Psoas muscle (tissue), 8 donors: Measurements from ENCODE around the gene DYNC1I1. TPM values are rescaled to one million over a fixed set of nuclear protein-coding genes. Genes with fewer than 3 reads are reported as not detected.

Source experiments
- ATAC-seq, 4 donors: fragments of 200-7000 bp; cut with Tn5 transposase; one replicate each; pipeline ENCODE4 v1.9.1; 2020; ENCODE audit warnings: moderate library complexity in 3 of 4, mild to moderate bottlenecking in 2 of 4
- DNase-seq, 2 donors: peaks; one replicate each; pipeline ENCODE4 v3.0.0-alpha.2; 2020
- H3K27ac ChIP-seq: fragments of 200-600 bp; one replicate; pipeline ENCODE4 v1.8.0; 2022
- H3K27me3 ChIP-seq, 3 donors: fragments of 200-600 bp in 1 of 3; one replicate each; pipeline versions ENCODE4 v1.6.1 to v1.8.0; 2013 to 2022; ENCODE audit warnings: low read length in 2 of 3, mild to moderate bottlenecking in 2 of 3, moderate library complexity in 1 of 3; ENCODE audit not compliant: insufficient read depth in 3 of 3
- H3K36me3 ChIP-seq, 2 donors: fragments of 200-600 bp in 1 of 2; one replicate each; pipeline versions ENCODE4 v1.6.1 to v1.8.0; 2013 to 2022; ENCODE audit warnings: low read depth in 1 of 2, mild to moderate bottlenecking in 1 of 2, moderate library complexity in 1 of 2; ENCODE audit not compliant: insufficient read depth in 1 of 2
- H3K4me1 ChIP-seq: fragments of 200-600 bp; one replicate; pipeline ENCODE4 v1.8.0; 2022
- H3K4me3 ChIP-seq: fragments of 200-600 bp; one replicate; pipeline ENCODE4 v1.8.0; 2022; ENCODE audit warnings: mild to moderate bottlenecking
- H3K9me3 ChIP-seq: fragments of 200-600 bp; one replicate; pipeline ENCODE4 v1.8.0; 2022
- CTCF ChIP-seq: fragments of 200-600 bp; IDR thresholded peaks from one replicate; pipeline ENCODE4 v1.8.0; 2022; ENCODE audit warnings: antibody characterized with exemption
- WGBS, 3 donors: extraction: QIAGEN DNeasy Blood & Tissue Kit; methylation state at CpG; one replicate each; pipeline versions ENCODE4 v1.1.6 to v1.1.7; 2013; 5-methylcytosine and 5-hydroxymethylcytosine counted together
- intact Hi-C, 2 donors: fragments of 100-400 bp; cut with DNase I; formaldehyde crosslinking; loops; one replicate each; pipeline versions ENCODE4 v1.11.0 to v1.14.2; 2022
- polyA plus RNA-seq, 3 donors: library from polyadenylated mRNA; stranded (reverse); fragments of 200-250 nt; gene quantifications; one replicate each; pipeline ENCODE4 v1.2.3, GENCODE V29; 2013
- total RNA-seq, 4 donors: library from RNA; stranded (reverse); fragmentation: NEBNext Ultra II Directional in 2 of 4; extraction: Animal tissue kit (Norgen Biotek cat#: 25700) in 2 of 4; gene quantifications; one replicate each; pipeline versions ENCODE4 v1.2.1 to v1.2.4, GENCODE V29; 2021 to 2023
- donor health status: healthy with polysubstance abuse.
- donor health status: DM: no; HTN: no; CAD: no; lungs with moderate emphysema.
- donor health status: Bipolar disorder and iron deficiency.
- donor health status: healthy.
- donor health status: DM: yes; HTN: yes; CAD: no.
- donor health status: DM: no; HTN: no; CAD: no.
- donor health status: DM: no; HTN: no; CAD: no.
- donor health status: DM: yes; HTN: yes; CAD: no.

The DYNC1I1 gene
- total and polyA plus RNA-seq, 7 donors: 3.0 to 28.8 (median 6.9) TPM

- H3K4me1 ChIP-seq: no peaks in the 10 kb centered on the region
- intact Hi-C loops: no loop called here
- H3K27ac ChIP-seq: no peak overlapping the region
- TF ChIP-seq CTCF: no peak
- no peaks in the 10 kb centered on the region for H3K36me3 ChIP-seq
- no peaks in the 10 kb centered on the region for H3K27me3 ChIP-seq
- H3K9me3 ChIP-seq: no peaks in the 10 kb centered on the region
- ATAC-seq (no peak), DNase-seq (no peak)
- WGBS, 3 donors: 39 to 53% (median 40%) methylated on average over 4 of the region's 4 CpGs
- H3K4me3 ChIP-seq: no peak overlapping the region
Observed at GRCh38 chr7:95804052-95804451, 31.7 kb downstream of the DYNC1I1 start.

DNA sequence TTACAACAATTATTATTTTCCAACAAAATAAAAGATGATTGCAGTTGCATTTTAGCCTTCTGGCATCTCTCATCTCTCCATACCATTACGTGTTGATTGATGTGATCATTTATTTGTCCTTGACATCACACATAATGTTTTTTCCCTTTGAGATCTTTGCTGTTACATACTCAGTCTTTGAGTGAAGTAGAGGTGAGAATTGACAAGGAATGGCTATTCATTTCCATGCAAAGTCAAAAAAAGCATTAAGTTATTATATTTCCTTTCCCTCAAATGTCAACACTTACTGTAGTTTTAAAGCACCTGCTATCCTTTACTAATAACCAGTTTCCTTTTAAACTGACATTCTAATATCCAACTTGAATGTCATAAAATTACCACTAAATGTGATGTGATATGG is 33.6 kb downstream of the DYNC1I1 start:
- ATAC-seq: no peak
- Histone ChIP-seq H3K27ac (no peak overlapping the region), H3K4me1 (no peaks in the 10 kb centered on the region), H3K36me3 (no peaks in the 10 kb centered on the region), H3K9me3 (no peaks in the 10 kb centered on the region), H3K4me3 (no peak overlapping the region), H3K27me3 (no peaks in the 10 kb centered on the region)
- 77 to 88% (median 84%) methylated on average over 1 of the region's 1 CpG for WGBS, 3 donors
- intact Hi-C loops: no loop called here
- no peak for DNase-seq
- TF ChIP-seq CTCF: no peak

GRCh38 chr7:95808396-95808795 is 36.0 kb downstream of the DYNC1I1 start:
- Histone ChIP-seq H3K36me3 (no peaks in the 10 kb centered on the region), H3K4me3 (no peak overlapping the region), H3K27ac (no peak overlapping the region), H3K4me1 (no peaks in the 10 kb centered on the region), H3K27me3 (no peaks in the 10 kb centered on the region), H3K9me3 (no peaks in the 10 kb centered on the region)
- TF ChIP-seq CTCF: no peak
- WGBS, 3 donors: 59 to 67% (median 65%) methylated on average over 2 of the region's 2 CpGs
- ATAC-seq (no peak), DNase-seq (no peak)
- intact Hi-C loops: no loop called here

DNA sequence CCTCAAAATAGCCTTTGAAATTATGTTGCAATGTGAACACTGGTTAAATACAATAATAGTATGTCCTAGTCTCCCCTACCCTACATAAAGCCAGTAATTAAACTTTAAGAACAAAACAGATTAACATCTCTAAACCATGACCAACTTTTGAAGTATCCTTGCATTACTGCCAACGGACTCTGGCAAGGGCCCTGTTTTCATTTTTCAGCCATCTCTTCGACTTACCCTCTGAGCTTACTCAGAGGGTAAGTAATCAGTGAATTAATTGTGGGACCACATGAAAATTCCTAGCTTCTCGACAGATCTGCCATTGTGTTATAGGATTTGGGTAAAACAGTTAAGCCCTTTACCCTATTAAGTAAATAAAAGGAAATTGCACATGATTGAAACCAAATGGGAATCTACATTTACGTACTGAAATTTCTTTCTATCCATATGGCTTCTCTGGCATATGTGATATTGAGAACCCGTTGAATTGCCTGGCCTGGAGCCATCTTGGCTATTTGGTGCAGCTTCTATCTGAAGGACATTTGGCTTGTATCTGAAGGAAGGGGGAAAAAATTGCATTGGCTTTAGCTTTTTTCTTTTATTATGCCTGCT is 39.6 kb downstream of the DYNC1I1 start:
- H3K36me3 ChIP-seq: no peaks in the 10 kb centered on the region
- no peaks in the 10 kb centered on the region for H3K4me1 ChIP-seq
- H3K9me3 ChIP-seq: no peaks in the 10 kb centered on the region
- ATAC-seq (no peak), DNase-seq (no peak)
- WGBS, 3 donors: 23 to 36% (median 31%) methylated on average over 5 of the region's 5 CpGs
- TF ChIP-seq CTCF: no peak
- no peak overlapping the region for H3K4me3 ChIP-seq
- intact Hi-C loops: no loop called here
- no peaks in the 10 kb centered on the region for H3K27me3 ChIP-seq
- no peak overlapping the region for H3K27ac ChIP-seq

- no peak for TF ChIP-seq CTCF
- DNase-seq: no peak
- no peaks in the 10 kb centered on the region for H3K4me1 ChIP-seq
- H3K27me3 ChIP-seq: no peaks in the 10 kb centered on the region
- H3K27ac ChIP-seq: no peak overlapping the region
- ATAC-seq: no peak
- 89 to 92% (median 90%) methylated on average over 3 of the region's 3 CpGs for WGBS, 3 donors
- no peak overlapping the region for H3K4me3 ChIP-seq
- no peaks in the 10 kb centered on the region for H3K9me3 ChIP-seq
- H3K36me3 ChIP-seq: no peaks in the 10 kb centered on the region
- intact Hi-C loops: no loop called here
Observed at GRCh38 chr7:95814721-95815120, 42.4 kb downstream of the DYNC1I1 start.
